HepG2 (cell line): ENCODE data around the gene PRKCZ. TPM values are rescaled to one million over a fixed set of nuclear protein-coding genes. Genes with fewer than 3 reads are reported as not detected.

Experiments
- HMGXB4 ChIP-seq, 2 experiments: sonication (generic) in 1 of 2; formaldehyde crosslinking in 1 of 2; IDR thresholded peaks; 2 replicates each; pipeline versions ENCODE4 v1.4.0 to v1.6.1; 2018 to 2020; ENCODE audit warnings: missing genetic modification reagents in 2 of 2, borderline replicate concordance in 1 of 2, low read depth in 1 of 2, mild to moderate bottlenecking in 1 of 2, missing biosample characterization in 1 of 2
- MTA1 ChIP-seq: sonication (generic); formaldehyde crosslinking; IDR thresholded peaks from 2 replicates; pipeline ENCODE4 v1.4.0; 2020; ENCODE audit warnings: missing genetic modification reagents, mild to moderate bottlenecking, borderline replicate concordance
- MYC ChIP-seq: sonication (generic); formaldehyde crosslinking; IDR thresholded peaks from 2 replicates; pipeline ENCODE4 v1.9.0; 2021; ENCODE audit warnings: missing genetic modification reagents, borderline replicate concordance
- NFE2L2 ChIP-seq: fragments of 150-350 bp; IDR thresholded peaks from 2 replicates; pipeline ENCODE4 v1.6.1; 2014; ENCODE audit warnings: low read length
- RBFOX2 ChIP-seq: fragments of 200-400 bp; formaldehyde crosslinking; IDR thresholded peaks from 2 replicates; pipeline ENCODE4 v1.6.1; 2017; ENCODE audit warnings: low read depth, mild to moderate bottlenecking, low read length
- ZBTB2 ChIP-seq: sonication (generic); formaldehyde crosslinking; IDR thresholded peaks from 2 replicates; pipeline ENCODE4 v1.8.0; 2022; ENCODE audit warnings: low read depth, missing genetic modification reagents
- ZKSCAN5 ChIP-seq: sonication (generic); formaldehyde crosslinking; IDR thresholded peaks from 2 replicates; pipeline ENCODE4 v1.5.1; 2020; ENCODE audit warnings: mild to moderate bottlenecking, missing genetic modification reagents
- ZNF3 ChIP-seq: IDR thresholded peaks from 2 replicates; pipeline ENCODE4 v1.7.0; 2017; ENCODE audit warnings: inconsistent platforms
- ZNF333 ChIP-seq: sonication (generic); formaldehyde crosslinking; IDR thresholded peaks from 2 replicates; pipeline ENCODE4 v1.4.0; 2020; ENCODE audit warnings: mild to moderate bottlenecking, missing genetic modification reagents, borderline replicate concordance
- ZNF607 ChIP-seq: sonication (generic); formaldehyde crosslinking; IDR thresholded peaks from 2 replicates; pipeline ENCODE4 v1.5.1; 2020; ENCODE audit warnings: missing genetic modification reagents, mild to moderate bottlenecking, borderline replicate concordance
- polyA plus RNA-seq, 8 experiments: library from polyadenylated mRNA; depleted of rRNA in 3 of 8; stranded (reverse) in 7 of 8; unstranded in 1 of 8; fragments of >200 nt; fragmentation: Illumina TruSeq in 4 of 8; extraction: Trizol in 4 of 8; gene quantifications; 2 replicates each; pipeline versions ENCODE4 v1.2.1 to v1.2.3, GENCODE V29; 2011 to 2016; ENCODE audit warnings: low read depth in 4 of 8, missing spikeins in 1 of 8, mixed read lengths in 1 of 8; ENCODE audit not compliant: insufficient read depth in 1 of 8
- total RNA-seq, 5 experiments: library from RNA; depleted of rRNA; stranded (reverse); fragments of >200 nt; fragmentation: Illumina TruSeq; extraction: Trizol; gene quantifications; 2 replicates each; pipeline ENCODE4 v1.2.3, GENCODE V29; 2016; ENCODE audit warnings: low read depth in 1 of 5
- TF ChIP-seq, protein P1 (sequence below): sonication (generic); formaldehyde crosslinking; IDR thresholded peaks from 2 replicates; pipeline ENCODE4 v1.9.0; 2022; ENCODE audit warnings: low read depth, missing genetic modification reagents
- TF ChIP-seq, protein P2 (sequence below), 2 experiments: fragments of 450-650 bp in 1 of 2; sonication (generic) in 1 of 2; formaldehyde crosslinking in 1 of 2; IDR thresholded peaks; 2 replicates each; pipeline versions ENCODE4 v1.6.1 to v1.8.0; 2016 to 2022; ENCODE audit warnings: antibody characterized with exemption in 1 of 2, mild to moderate bottlenecking in 1 of 2, missing genetic modification reagents in 1 of 2

PRKCZ gene
- total and polyA plus RNA-seq, 2 of the 13 experiments (the other 11 are each of a cell fraction or from before 2014, with no cell fraction given) = 34.7 to 85.2 TPM

DNA sequence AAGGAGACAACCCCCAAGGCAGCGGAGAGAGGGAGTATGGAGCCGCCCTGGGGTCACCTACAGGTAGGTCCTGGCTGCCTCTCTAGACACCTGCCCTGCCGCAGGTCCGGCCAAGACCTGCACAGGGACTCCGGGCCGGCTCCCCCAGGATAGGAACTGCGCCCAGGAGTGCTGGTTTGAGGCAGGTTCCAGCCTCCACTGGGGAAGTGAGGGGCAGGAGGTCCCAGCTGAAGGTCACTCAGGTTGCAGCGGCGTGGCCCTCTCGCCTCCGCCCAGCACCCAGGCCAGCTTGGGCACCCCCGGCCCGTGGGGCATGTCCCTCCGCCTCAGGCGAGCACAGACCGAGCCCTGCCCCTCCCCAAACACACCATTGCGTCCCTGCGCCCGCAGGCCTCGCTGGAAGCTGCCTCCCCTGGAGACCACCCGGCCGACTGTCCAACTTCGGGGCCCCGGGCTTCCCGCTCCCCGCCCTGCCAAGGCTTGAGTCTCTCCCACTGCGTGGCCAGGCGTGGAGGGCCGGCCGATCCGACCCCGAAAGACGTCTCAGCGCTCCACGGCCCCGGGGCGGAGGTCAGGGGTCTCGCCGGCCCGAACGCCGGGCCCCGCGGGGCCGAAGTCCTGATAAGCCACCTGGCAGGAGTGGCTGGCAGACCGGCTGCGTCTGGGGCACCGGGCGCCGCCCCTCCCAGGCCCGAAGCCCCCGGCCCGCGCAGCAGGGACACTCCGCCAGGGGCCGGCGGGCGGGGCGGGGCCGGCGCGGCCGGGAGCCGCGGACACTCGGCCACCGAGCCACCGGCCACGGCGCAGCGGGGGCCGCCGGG is 176.5 kb downstream of the PRKCZ start (continued):
- TF ChIP-seq MYC (CRISPR knock-in tag) (peak; percentile 19; the same call in 1 of the 2 replicates), RBFOX2 (0 out of 2 replicates have a peak, but pooled peaks have one; percentile 53), ZNF333 (CRISPR knock-in tag) (0 out of 2 replicates have a peak, but pooled peaks have one; percentile 24), NFE2L2 (no peak), ZNF3 (CRISPR knock-in tag) (no peak), ZKSCAN5 (0 out of 2 replicates have a peak, but pooled peaks have one; percentile 51), ZNF607 (CRISPR knock-in tag) (peak; percentile 74; the same call in 1 of the 2 replicates), MTA1 (CRISPR knock-in tag) (peak; percentile 51; the same call in 1 of the 2 replicates), HMGXB4 (CRISPR knock-in tag; IDR thresholded peaks at IDR 0.05; ENCODE audit: borderline replicate concordance in 1 of 2, low read depth in 1 of 2) (0 out of 4 replicates have a peak, but pooled peaks of 1 of the 2 experiments have one; percentile 9), ZBTB2 (CRISPR knock-in tag) (peak; percentile 20; the same call in 1 of the 2 replicates)
- TF ChIP-seq, protein P1, sequence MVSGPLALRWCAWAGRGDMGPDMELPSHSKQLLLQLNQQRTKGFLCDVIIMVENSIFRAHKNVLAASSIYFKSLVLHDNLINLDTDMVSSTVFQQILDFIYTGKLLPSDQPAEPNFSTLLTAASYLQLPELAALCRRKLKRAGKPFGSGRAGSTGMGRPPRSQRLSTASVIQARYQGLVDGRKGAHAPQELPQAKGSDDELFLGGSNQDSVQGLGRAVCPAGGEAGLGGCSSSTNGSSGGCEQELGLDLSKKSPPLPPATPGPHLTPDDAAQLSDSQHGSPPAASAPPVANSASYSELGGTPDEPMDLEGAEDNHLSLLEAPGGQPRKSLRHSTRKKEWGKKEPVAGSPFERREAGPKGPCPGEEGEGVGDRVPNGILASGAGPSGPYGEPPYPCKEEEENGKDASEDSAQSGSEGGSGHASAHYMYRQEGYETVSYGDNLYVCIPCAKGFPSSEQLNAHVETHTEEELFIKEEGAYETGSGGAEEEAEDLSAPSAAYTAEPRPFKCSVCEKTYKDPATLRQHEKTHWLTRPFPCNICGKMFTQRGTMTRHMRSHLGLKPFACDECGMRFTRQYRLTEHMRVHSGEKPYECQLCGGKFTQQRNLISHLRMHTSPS = peak; percentile 26; the same call in 1 of the 2 replicates
- TF ChIP-seq, protein P2, sequence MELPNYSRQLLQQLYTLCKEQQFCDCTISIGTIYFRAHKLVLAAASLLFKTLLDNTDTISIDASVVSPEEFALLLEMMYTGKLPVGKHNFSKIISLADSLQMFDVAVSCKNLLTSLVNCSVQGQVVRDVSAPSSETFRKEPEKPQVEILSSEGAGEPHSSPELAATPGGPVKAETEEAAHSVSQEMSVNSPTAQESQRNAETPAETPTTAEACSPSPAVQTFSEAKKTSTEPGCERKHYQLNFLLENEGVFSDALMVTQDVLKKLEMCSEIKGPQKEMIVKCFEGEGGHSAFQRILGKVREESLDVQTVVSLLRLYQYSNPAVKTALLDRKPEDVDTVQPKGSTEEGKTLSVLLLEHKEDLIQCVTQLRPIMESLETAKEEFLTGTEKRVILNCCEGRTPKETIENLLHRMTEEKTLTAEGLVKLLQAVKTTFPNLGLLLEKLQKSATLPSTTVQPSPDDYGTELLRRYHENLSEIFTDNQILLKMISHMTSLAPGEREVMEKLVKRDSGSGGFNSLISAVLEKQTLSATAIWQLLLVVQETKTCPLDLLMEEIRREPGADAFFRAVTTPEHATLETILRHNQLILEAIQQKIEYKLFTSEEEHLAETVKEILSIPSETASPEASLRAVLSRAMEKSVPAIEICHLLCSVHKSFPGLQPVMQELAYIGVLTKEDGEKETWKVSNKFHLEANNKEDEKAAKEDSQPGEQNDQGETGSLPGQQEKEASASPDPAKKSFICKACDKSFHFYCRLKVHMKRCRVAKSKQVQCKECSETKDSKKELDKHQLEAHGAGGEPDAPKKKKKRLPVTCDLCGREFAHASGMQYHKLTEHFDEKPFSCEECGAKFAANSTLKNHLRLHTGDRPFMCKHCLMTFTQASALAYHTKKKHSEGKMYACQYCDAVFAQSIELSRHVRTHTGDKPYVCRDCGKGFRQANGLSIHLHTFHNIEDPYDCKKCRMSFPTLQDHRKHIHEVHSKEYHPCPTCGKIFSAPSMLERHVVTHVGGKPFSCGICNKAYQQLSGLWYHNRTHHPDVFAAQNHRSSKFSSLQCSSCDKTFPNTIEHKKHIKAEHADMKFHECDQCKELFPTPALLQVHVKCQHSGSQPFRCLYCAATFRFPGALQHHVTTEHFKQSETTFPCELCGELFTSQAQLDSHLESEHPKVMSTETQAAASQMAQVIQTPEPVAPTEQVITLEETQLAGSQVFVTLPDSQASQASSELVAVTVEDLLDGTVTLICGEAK (IDR thresholded peaks at IDR 0.05) = no peak
- TF ChIP-seq, protein P2 (CRISPR knock-in tag; IDR thresholded peaks at IDR 0.05) = 0 out of 2 replicates have a peak, but pooled peaks have one; percentile 20
